ENCODE data around the gene TAF6L. TPM values are rescaled to one million over a fixed set of nuclear protein-coding genes. Genes with fewer than 3 reads are reported as not detected.

Gene TAF6L
- total and polyA plus RNA-seq, 2 of the 8 experiments (the other 6 are each of a cell fraction or from before 2014, with no cell fraction given): 24.8 to 31.9 TPM

DNA sequence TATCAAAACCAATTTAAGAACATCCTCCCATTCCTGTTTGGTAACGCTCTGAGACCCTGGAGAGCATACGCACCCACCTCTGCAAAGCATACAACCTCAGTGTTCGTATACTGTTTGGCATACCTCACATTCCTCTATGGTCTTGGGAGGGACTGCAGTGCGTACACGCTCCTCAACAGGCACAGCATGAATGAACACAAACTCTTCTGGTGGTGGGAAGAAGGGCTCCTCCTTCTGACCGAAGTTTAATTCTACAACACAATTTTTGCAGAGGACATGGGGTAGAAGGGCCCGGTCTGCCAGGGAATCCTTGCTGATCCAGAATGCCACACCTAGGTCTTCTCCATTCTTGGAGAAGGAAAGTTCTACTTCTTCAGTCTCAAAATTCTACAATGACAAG is 49.2 kb upstream of the TAF6L start (continued):
- no peak for TF ChIP-seq CBX5 (IDR thresholded peaks at IDR 0.05; ENCODE audit: low read depth, low read length)
- TF ChIP-seq POU5F1 (IDR thresholded peaks at IDR 0.05; ENCODE audit: low read depth, low read length): no peak
- TF ChIP-seq HDAC6 (IDR thresholded peaks at IDR 0.05; ENCODE audit: low read depth, low read length): no peak
- no peak for TF ChIP-seq SAP30 (IDR thresholded peaks at IDR 0.05; ENCODE audit: insufficient read depth, insufficient replicate concordance, low read length)
- TF ChIP-seq, protein P1, sequence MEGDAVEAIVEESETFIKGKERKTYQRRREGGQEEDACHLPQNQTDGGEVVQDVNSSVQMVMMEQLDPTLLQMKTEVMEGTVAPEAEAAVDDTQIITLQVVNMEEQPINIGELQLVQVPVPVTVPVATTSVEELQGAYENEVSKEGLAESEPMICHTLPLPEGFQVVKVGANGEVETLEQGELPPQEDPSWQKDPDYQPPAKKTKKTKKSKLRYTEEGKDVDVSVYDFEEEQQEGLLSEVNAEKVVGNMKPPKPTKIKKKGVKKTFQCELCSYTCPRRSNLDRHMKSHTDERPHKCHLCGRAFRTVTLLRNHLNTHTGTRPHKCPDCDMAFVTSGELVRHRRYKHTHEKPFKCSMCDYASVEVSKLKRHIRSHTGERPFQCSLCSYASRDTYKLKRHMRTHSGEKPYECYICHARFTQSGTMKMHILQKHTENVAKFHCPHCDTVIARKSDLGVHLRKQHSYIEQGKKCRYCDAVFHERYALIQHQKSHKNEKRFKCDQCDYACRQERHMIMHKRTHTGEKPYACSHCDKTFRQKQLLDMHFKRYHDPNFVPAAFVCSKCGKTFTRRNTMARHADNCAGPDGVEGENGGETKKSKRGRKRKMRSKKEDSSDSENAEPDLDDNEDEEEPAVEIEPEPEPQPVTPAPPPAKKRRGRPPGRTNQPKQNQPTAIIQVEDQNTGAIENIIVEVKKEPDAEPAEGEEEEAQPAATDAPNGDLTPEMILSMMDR (IDR thresholded peaks at IDR 0.05; ENCODE audit: control extremely low read depth in 1 of 3, insufficient read depth in 1 of 3, low read depth in 1 of 3, low read length in 3 of 3): 0 out of 4 replicates have a peak, but pooled peaks of 1 of the 3 experiments have one; percentile 10
- TF ChIP-seq KDM1A (IDR thresholded peaks at IDR 0.05; ENCODE audit: borderline replicate concordance, low read length): no peak

Data from H1 (cell line).